ENCODE results near the gene CDH4. TPM values are rescaled to one million over a fixed set of nuclear protein-coding genes. Genes with fewer than 3 reads are reported as not detected.

The CDH4 gene
- total RNA-seq, 1 experiment from 2014 or later, result not detected

- intact Hi-C loops (cut with micrococcal nuclease; ENCODE audit: unreplicated experiment), result no loop called here
- no TSS peak for BruUV-seq (replicated peaks)
- Mint-ChIP-seq H3K27me3 (ENCODE audit: insufficient read depth, unreplicated experiment) (peaks cover 44% of the 10 kb centered on the region), H3K9me3 (ENCODE audit: unreplicated experiment) (peaks cover 5% of the 10 kb centered on the region), H3K4me1 (ENCODE audit: low read depth, unreplicated experiment) (no peaks in the 10 kb centered on the region), H3K27ac (ENCODE audit: unreplicated experiment) (no peak overlapping the region), H3K4me3 (ENCODE audit: unreplicated experiment) (no peak overlapping the region), H3K36me3 (ENCODE audit: insufficient read depth, unreplicated experiment) (no peaks in the 10 kb centered on the region)
- no peak for DNase-seq
- Histone ChIP-seq H3K9me3 (no peaks in the 10 kb centered on the region), H3K4me1 (no peaks in the 10 kb centered on the region), H3K36me3 (ENCODE audit: control insufficient read depth, insufficient read depth, low read length) (no peaks in the 10 kb centered on the region), H3K4me3 (ENCODE audit: low read depth, low read length) (no peak overlapping the region), H3K27me3 (replicated peaks; ENCODE audit: control insufficient read depth, insufficient read depth, low read length) (peaks cover 7% of the 10 kb centered on the region)
- ChIA-PET CTCF (no interaction called here), POLR2A (no interaction called here)
- TF ChIP-seq CTCF (IDR thresholded peaks at IDR 0.05; ENCODE audit: insufficient read depth in 1 of 2, low read depth in 1 of 2, low read length in 1 of 2, severe bottlenecking in 1 of 2, unreplicated experiment in 1 of 2), result no peak
Measured at GRCh38 chr20:61666471-61666832, 414.4 kb downstream of the CDH4 start.

GRCh38 chr20:61667056-61667792, 415.2 kb downstream of the CDH4 start:
- ChIA-PET CTCF (no interaction called here), POLR2A (no interaction called here)
- DNase-seq, result no peak
- H3K4me1 ChIP-seq, result no peaks in the 10 kb centered on the region
- Mint-ChIP-seq H3K9me3 (ENCODE audit: unreplicated experiment) (peaks cover 12% of the 10 kb centered on the region), H3K27me3 (ENCODE audit: insufficient read depth, unreplicated experiment) (peaks cover 45% of the 10 kb centered on the region), H3K36me3 (ENCODE audit: insufficient read depth, unreplicated experiment) (no peaks in the 10 kb centered on the region), H3K4me3 (ENCODE audit: unreplicated experiment) (no peak overlapping the region), H3K4me1 (ENCODE audit: low read depth, unreplicated experiment) (no peaks in the 10 kb centered on the region), H3K27ac (ENCODE audit: unreplicated experiment) (no peak overlapping the region)
- TF ChIP-seq CTCF (IDR thresholded peaks at IDR 0.05; ENCODE audit: insufficient read depth in 1 of 2, low read depth in 1 of 2, low read length in 1 of 2, severe bottlenecking in 1 of 2, unreplicated experiment in 1 of 2), result no peak
- no peaks in the 10 kb centered on the region for H3K36me3 ChIP-seq (ENCODE audit: control insufficient read depth, insufficient read depth, low read length)
- H3K4me3 ChIP-seq (ENCODE audit: low read depth, low read length), result no peak overlapping the region
- intact Hi-C loops (cut with micrococcal nuclease; ENCODE audit: unreplicated experiment), result no loop called here
- H3K27me3 ChIP-seq (replicated peaks; ENCODE audit: control insufficient read depth, insufficient read depth, low read length), result peaks cover 7% of the 10 kb centered on the region
- no peaks in the 10 kb centered on the region for H3K9me3 ChIP-seq
- BruUV-seq (replicated peaks), result no TSS peak

- H3K36me3 ChIP-seq (ENCODE audit: control insufficient read depth, insufficient read depth, low read length), result no peaks in the 10 kb centered on the region
- H3K9me3 ChIP-seq, result no peaks in the 10 kb centered on the region
- DNase-seq, result no peak
- H3K27me3 ChIP-seq (replicated peaks; ENCODE audit: control insufficient read depth, insufficient read depth, low read length), result peaks cover 7% of the 10 kb centered on the region
- ChIA-PET POLR2A (no interaction called here), CTCF (no interaction called here)
- H3K27me3 Mint-ChIP-seq (ENCODE audit: insufficient read depth, unreplicated experiment), result peaks cover 43% of the 10 kb centered on the region
- H3K4me1 ChIP-seq, result no peaks in the 10 kb centered on the region
- peaks cover 12% of the 10 kb centered on the region for H3K9me3 Mint-ChIP-seq (ENCODE audit: unreplicated experiment)
- no peaks in the 10 kb centered on the region for H3K4me1 Mint-ChIP-seq (ENCODE audit: low read depth, unreplicated experiment)
- H3K4me3 ChIP-seq (ENCODE audit: low read depth, low read length), result no peak overlapping the region
- no peaks in the 10 kb centered on the region for H3K36me3 Mint-ChIP-seq (ENCODE audit: insufficient read depth, unreplicated experiment)
- intact Hi-C loops (cut with micrococcal nuclease; ENCODE audit: unreplicated experiment), result no loop called here
- no peak overlapping the region for H3K27ac Mint-ChIP-seq (ENCODE audit: unreplicated experiment)
- BruUV-seq (replicated peaks), result no TSS peak
- no peak overlapping the region for H3K4me3 Mint-ChIP-seq (ENCODE audit: unreplicated experiment)
- TF ChIP-seq CTCF (IDR thresholded peaks at IDR 0.05; ENCODE audit: insufficient read depth in 1 of 2, low read depth in 1 of 2, low read length in 1 of 2, severe bottlenecking in 1 of 2, unreplicated experiment in 1 of 2), result no peak
Measured at GRCh38 chr20:61668065-61668650, 416.1 kb downstream of the CDH4 start.
